Adrenal gland (tissue), 12 donors: ENCODE measurements around the gene CASP6. TPM values are rescaled to one million over a fixed set of nuclear protein-coding genes. Genes with fewer than 3 reads are reported as not detected.

ENCODE experiments used
- DNase-seq, 7 donors: peaks; one replicate each; pipeline ENCODE4 v3.0.0-alpha.2; 2019 to 2020
- H3K27ac ChIP-seq, 5 donors: fragments of 200-600 bp; sonication (generic) in 4 of 5; 1 replicate in 3 of 5; 2 replicates in 2 of 5; pipeline versions ENCODE4 v1.5.1 to v1.8.0; 2016 to 2020; ENCODE audit warnings: mild to moderate bottlenecking in 1 of 5
- H3K27me3 ChIP-seq: fragments of 200-600 bp; 2 replicates; pipeline ENCODE4 v1.8.0; 2021
- H3K36me3 ChIP-seq, 2 donors: fragments of 200-600 bp; replicated peaks in 1 of 2; 1 replicate in 1 of 2; 2 replicates in 1 of 2; pipeline versions ENCODE4 v1.5.1 to v1.8.0; 2018 to 2022
- H3K4me1 ChIP-seq, 2 donors: fragments of 200-600 bp; replicated peaks in 1 of 2; 1 replicate in 1 of 2; 2 replicates in 1 of 2; pipeline versions ENCODE4 v1.5.1 to v1.8.0; 2018 to 2021
- H3K4me3 ChIP-seq, 4 donors: fragments of 200-600 bp; sonication (generic) in 3 of 4; one replicate each; pipeline ENCODE4 v1.5.1; 2016 to 2018
- H3K9me3 ChIP-seq, 3 donors: fragments of 200-600 bp; sonication (generic) in 1 of 3; replicated peaks in 1 of 3; 1 replicate in 2 of 3; 2 replicates in 1 of 3; pipeline versions ENCODE4 v1.5.1 to v1.8.0; 2016 to 2021
- POLR2A ChIP-seq, 2 donors: fragments of 450-650 bp; IDR thresholded peaks; one replicate each; pipeline ENCODE4 v1.6.1; 2017; ENCODE audit warnings: antibody characterized with exemption in 2 of 2, mild to moderate bottlenecking in 2 of 2, moderate library complexity in 1 of 2
- WGBS, 4 donors: extraction: QIAGEN DNeasy Blood & Tissue Kit in 2 of 4; methylation state at CpG; one replicate each; pipeline versions ENCODE4 v1.1.5 to v1.1.7; 2013 to 2017; 5-methylcytosine and 5-hydroxymethylcytosine counted together
- intact Hi-C, 2 donors: fragments of 100-400 bp; cut with DNase I; formaldehyde crosslinking; loops; one replicate each; pipeline versions ENCODE4 v1.14.1 to v1.15.0; 2022 to 2023
- polyA plus RNA-seq, 3 donors: library from polyadenylated mRNA; stranded (reverse); fragments of 200-250 nt in 2 of 3; fragments of 350-450 nt in 1 of 3; fragmentation: Illumina TruSeq in 1 of 3; extraction: RNeasy Lipid Tissue Mini Kit (QIAGEN cat#74804) in 1 of 3; gene quantifications; one replicate each; pipeline ENCODE4 v1.2.3, GENCODE V29; 2013 to 2014
- total RNA-seq, 9 donors: library from RNA; depleted of rRNA in 4 of 9; stranded (reverse); fragments of >200 nt in 4 of 9; fragments of 120-200 nt in 1 of 9; fragmentation: NEBNext Ultra II Directional in 1 of 9; extraction: Animal tissue kit (Norgen Biotek cat#: 25700) in 1 of 9; gene quantifications; one replicate each; pipeline versions ENCODE4 v1.1.0 to v1.2.4, GENCODE V29; 2013 to 2023
- TF ChIP-seq, protein P1 (sequence below), 6 experiments: fragments of 450-650 bp in 4 of 6; fragments of 200-600 bp in 2 of 6; sonication (generic) in 1 of 6; IDR thresholded peaks; 1 replicate in 5 of 6; 2 replicates in 1 of 6; pipeline versions ENCODE4 v1.5.1 to v1.8.0; 2016 to 2021; ENCODE audit warnings: antibody characterized with exemption in 6 of 6, mild to moderate bottlenecking in 2 of 6, moderate library complexity in 1 of 6
- donor health status: healthy with polysubstance abuse.
- donor health status: Bipolar disorder and iron deficiency.
- donor health status: DM: yes; HTN: yes; CAD: no.
- donor health status: DM: no; HTN: no; CAD: no.
- donor health status: DM: no; HTN: no; CAD: no.
- donor health status: DM: yes; HTN: yes; CAD: no.

Gene CASP6
- total and polyA plus RNA-seq, 12 donors = 7.3 to 21.6 (median 11.9) TPM

- H3K9me3 ChIP-seq = no peaks in the 10 kb centered on the region
- H3K27ac ChIP-seq = no peak overlapping the region
- intact Hi-C loops = no loop called here
- no peak for TF ChIP-seq POLR2A (IDR thresholded peaks at IDR 0.05)
- TF ChIP-seq, protein P1, sequence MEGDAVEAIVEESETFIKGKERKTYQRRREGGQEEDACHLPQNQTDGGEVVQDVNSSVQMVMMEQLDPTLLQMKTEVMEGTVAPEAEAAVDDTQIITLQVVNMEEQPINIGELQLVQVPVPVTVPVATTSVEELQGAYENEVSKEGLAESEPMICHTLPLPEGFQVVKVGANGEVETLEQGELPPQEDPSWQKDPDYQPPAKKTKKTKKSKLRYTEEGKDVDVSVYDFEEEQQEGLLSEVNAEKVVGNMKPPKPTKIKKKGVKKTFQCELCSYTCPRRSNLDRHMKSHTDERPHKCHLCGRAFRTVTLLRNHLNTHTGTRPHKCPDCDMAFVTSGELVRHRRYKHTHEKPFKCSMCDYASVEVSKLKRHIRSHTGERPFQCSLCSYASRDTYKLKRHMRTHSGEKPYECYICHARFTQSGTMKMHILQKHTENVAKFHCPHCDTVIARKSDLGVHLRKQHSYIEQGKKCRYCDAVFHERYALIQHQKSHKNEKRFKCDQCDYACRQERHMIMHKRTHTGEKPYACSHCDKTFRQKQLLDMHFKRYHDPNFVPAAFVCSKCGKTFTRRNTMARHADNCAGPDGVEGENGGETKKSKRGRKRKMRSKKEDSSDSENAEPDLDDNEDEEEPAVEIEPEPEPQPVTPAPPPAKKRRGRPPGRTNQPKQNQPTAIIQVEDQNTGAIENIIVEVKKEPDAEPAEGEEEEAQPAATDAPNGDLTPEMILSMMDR (IDR thresholded peaks at IDR 0.05) = no peak
- no peaks in the 10 kb centered on the region for H3K4me1 ChIP-seq
- no peak for DNase-seq
- no peaks in the 10 kb centered on the region for H3K27me3 ChIP-seq
- H3K4me3 ChIP-seq = no peak overlapping the region
- peaks cover 0 to 3% of the 10 kb centered on the region in 2 donors for H3K36me3 ChIP-seq
Measured at GRCh38 chr4:109745830-109746229, 42.6 kb upstream of the CASP6 start.

- TF ChIP-seq, protein P1 (IDR thresholded peaks at IDR 0.05) = no peak
- TF ChIP-seq POLR2A (IDR thresholded peaks at IDR 0.05) = no peak
- Histone ChIP-seq H3K9me3 (no peaks in the 10 kb centered on the region), H3K4me1 (no peaks in the 10 kb centered on the region), H3K36me3 (no peaks in the 10 kb centered on the region), H3K27me3 (no peaks in the 10 kb centered on the region), H3K4me3 (no peak overlapping the region), H3K27ac (no peak overlapping the region)
- 79 to 85% (median 83%) methylated on average over 3 of the region's 3 CpGs for WGBS, 4 donors
- DNase-seq = no peak
- intact Hi-C loops = no loop called here
Measured at GRCh38 chr4:109739547-109739946, 36.3 kb upstream of the CASP6 start.

DNA sequence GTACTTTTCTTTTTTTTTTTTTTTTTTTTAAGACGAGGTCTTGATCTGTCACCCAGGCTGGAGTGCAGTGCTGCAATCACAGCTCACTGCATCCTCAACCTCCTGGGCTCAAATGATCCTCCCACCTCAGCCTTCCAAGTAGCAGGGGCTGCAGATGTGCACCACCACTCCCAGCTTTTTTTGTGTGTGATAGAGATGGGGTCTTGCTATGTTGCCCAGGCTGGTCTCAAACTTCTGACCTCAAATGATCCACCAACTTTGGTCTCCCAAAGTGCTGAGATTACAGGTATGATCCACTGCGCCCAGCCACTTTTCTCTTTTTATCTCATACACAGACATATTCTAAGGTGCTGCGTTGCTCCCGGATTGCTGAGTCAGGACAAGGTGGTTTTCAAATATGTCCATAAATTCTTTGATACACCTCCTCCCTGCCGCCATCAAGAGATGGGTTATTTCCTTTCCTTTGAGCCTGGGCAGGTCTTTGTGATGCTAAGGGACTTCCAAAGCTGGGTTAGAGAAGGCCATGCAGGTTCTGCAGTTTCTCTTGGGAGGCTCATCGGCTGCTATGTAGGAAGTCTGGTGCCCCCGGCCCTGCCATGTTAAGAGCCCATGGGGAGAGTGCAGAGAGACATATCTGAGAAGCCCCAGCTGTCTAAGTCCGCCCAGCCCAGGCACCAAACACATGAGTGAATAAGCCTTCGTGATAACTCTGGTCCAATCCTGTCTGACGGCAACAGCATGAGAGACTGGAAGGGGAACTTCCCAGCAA lies 35.0 kb upstream of the CASP6 start:
- intact Hi-C loops = no loop called here
- no peak overlapping the region for H3K4me3 ChIP-seq
- no peak for TF ChIP-seq POLR2A (IDR thresholded peaks at IDR 0.05)
- TF ChIP-seq, protein P1 (IDR thresholded peaks at IDR 0.05) = no peak
- H3K4me1 ChIP-seq = no peaks in the 10 kb centered on the region
- no peaks in the 10 kb centered on the region for H3K36me3 ChIP-seq
- WGBS, 4 donors = 88 to 93% (median 91%) methylated on average over 10 of the region's 10 CpGs
- H3K27me3 ChIP-seq = no peaks in the 10 kb centered on the region
- no peaks in the 10 kb centered on the region for H3K9me3 ChIP-seq
- DNase-seq = no peak
- H3K27ac ChIP-seq = no peak overlapping the region

DNA sequence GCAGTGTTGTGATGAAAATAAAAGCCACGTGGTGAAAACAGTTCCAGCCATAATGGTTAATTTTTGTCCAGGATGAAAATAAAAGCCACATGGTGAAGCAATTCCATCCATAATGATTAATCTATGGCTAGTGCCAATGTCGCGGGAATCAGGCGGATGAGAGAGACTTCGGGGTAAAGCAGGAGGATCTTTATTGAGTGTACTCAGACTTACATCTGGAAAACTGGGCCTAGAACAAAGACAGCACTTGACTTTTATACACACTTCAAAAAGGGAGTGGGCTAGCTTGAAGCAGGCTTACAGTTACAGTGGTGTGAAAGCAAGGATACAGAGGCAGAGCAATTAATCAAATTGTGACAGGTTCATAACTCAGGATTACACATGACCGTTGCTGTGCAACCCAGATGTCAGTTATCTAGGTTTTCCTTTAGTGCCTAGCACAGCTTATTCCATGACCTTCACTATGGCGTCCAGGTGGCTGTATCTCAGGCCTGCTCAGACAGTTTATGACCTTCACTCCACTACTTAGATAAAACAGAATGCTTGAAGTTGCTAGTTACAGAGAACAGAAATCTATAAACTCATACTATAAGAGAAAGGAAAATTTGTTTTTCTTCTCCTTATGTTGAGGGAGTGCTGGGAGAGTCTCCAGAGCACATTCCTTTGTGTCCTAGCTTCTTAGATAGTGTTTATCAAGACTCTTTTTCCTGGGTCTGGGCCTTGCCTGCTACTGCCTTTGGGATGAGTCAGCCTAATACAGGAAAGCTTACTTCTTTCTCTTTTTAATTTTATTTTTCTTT lies 32.5 kb upstream of the CASP6 start:
- Histone ChIP-seq H3K27me3 (no peaks in the 10 kb centered on the region), H3K36me3 (no peaks in the 10 kb centered on the region), H3K4me3 (no peak overlapping the region), H3K9me3 (no peaks in the 10 kb centered on the region), H3K27ac (peak overlapping the region in 3 of 5 donors; percentile 14 to 60 (median 36)), H3K4me1 (no peaks in the 10 kb centered on the region)
- TF ChIP-seq, protein P1 (IDR thresholded peaks at IDR 0.05) = no peak
- TF ChIP-seq POLR2A (IDR thresholded peaks at IDR 0.05) = no peak
- 64 to 69% (median 66%) methylated on average over 7 of the region's 7 CpGs for WGBS, 4 donors
- intact Hi-C loops = no loop called here
- peak in 4 of 7 donors; percentile 17 to 36 (median 25) for DNase-seq
